ENCODE measurements around the gene SV2C.

SV2C gene

DNA sequence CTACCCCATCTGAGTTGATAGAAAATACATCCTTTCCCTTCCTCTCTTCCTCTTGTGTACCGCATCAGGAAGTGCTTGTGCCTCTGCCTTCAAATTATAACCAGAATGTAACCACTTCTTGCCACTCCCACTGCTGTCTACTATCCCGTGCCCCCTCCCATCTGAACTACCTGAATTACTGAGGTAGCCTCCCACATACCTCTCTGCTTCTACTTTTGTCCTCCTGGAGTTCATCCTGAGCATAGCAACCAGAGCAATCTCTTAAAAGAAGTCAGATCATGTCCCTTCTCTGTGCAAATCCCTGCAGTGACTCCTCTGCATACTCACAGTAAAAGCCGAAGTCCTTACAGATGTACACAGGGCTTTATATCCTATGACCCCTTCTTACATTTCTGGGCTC lies 23.0 kb downstream of the SV2C start:
- no peak for DNase-seq

DNA sequence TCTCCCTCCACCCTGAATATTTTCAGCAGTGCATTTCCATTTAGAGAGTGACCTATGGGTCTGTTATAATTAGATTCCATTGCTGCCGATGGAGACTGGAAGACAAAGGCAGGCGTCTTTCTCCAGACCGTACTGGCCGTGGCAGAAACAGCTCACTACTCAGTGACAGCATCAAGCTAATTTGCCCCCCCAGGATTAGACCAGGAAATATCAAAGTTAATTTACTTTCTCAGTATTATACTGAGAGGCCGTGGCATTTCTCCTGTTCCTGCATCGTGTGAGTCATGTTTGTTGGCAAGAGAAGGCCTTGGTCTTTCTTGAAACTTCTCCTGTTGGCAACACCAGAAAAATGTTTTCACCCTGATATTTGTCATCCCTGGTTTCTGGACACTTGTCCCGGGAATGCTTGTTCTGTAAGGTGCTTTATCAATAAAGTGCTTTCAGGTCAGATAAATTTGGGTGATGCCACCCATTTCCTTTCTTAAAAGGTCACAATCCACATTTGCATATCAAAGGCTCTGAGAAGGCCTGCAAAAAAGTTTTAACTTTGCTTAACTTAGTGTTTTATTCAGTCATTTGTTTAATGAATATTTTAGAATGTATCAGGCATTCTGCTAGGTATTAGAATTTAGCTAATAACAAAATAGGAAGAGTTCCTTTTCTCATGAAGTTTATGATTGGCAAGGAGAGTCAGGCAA lies 28.4 kb downstream of the SV2C start:
- DNase-seq = no peak

DNA sequence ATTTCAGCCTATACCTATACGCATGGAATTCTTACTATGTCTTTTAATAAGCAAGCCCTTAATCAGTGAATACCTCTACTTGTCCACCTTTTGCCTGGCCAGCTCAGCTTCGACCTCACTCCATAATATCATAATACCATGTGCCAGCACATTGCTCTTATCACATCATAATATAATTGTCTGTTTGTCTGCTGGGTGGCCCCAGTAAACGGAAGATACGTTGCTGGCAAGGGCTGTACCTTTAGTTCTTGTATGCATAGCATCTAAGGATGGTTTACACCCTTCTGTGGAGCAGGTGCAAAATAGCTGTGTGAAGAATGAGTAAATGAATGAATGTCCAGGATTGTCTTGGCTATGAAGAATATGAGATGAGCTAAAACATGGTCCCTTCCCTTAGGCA lies 29.9 kb downstream of the SV2C start:
- DNase-seq = no peak

DNA sequence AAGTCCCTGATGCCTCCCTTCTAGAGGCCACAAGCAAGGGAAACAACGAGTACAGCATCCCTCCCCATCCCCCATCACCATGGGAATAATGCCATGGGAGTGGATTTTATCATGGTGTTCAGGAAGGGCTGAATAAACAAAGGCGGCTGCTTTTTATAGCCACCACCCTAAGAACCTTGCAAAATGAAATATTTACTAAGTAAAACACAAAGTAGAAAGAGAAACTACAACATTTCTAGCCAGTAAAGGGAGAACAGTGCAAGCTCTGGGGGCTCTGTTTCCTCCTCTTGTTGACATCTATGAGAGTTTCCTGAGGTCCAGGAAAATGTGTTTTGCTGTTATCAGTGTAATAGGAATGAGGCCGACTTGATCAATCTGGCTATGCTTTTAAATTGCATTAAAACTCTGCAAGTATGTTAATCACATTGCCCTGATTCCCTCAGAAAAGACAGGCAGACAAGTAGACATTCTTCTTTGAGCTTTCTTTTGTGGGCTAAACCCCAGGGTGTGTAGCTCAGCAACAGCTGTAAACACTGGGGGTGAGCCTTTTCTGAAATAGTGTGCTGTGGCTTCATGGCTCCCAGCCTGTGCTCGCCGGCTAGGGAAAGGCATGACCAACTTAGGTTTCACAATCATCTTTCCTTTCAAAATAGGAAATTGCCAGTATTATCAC lies 31.1 kb downstream of the SV2C start:
- no peak for DNase-seq

DNA sequence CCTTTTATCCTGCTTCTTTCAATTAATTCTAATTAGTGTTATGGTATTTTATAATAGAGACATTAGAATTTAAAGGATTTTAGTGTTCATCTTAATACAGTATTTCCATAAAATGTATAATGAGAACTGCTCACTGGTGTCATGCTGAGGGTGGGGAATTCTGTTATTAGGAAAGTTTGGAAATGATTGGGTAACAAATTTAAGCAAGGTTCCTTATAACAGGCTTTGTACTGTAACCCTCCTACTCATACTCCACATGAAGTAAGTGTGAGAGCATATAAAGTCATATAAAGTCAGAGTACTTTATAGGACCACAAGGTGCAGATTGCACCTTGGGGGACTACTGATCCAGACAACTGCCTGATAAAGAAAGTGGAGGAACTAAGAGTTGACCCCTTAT lies 42.2 kb downstream of the SV2C start:
- no peak for DNase-seq

DNA sequence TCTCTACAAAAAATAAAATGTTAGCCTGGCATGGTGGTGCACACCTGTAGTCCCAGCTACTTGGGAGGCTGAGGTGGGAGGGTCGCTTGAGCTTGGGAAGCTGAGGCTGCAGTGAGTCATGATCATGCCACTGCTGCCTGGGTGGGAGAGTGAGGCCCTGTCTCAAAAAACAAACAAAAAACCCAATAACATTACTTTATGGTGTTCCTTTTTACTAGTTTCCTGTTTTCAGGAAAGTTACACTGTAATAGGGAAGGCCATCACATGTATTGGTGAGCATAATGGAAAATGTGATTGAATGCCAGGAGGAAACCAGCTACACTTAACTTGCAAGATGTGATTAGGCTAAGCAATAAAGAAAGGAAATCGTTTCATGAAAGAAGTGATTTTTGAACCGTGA lies 42.7 kb downstream of the SV2C start:
- no peak for DNase-seq

DNA sequence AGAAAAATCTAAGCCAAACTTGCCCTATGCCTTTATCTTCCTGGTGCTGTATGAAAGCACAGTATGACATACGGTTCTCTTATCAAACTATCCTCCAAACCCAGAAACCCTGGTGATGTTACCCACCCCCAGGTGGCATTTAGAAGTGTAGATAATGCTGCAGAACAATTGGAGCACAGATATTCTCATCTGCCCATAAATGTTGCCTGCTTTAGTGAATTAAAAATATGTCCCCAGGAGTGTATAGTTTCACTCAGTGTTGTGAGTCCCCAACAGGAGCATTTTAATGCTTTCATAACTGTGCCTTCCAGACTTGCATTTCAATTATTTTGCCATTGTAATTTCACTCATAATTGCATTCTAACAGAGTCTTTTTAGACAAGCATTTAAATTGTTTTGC lies 50.8 kb downstream of the SV2C start:
- no peak for DNase-seq

DNA sequence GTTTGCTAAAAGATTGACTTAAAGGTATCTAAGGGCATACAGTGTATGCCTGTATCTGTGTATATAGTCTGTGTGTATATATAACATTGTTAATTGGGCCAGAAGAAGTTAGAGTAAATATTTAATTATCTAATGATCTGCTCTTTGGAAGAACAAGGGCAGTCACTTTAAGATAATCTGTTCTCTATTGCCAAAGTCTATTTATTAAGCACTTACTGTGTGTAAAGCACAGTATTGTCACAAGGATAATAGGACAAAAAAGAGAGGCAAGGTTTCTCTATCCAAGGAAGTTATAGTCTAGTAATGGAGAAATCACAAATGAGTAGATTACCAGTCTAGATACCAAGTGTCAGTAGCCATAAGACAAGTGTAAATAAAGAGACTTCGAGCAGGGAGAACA lies 51.5 kb downstream of the SV2C start:
- no peak for DNase-seq

DNA sequence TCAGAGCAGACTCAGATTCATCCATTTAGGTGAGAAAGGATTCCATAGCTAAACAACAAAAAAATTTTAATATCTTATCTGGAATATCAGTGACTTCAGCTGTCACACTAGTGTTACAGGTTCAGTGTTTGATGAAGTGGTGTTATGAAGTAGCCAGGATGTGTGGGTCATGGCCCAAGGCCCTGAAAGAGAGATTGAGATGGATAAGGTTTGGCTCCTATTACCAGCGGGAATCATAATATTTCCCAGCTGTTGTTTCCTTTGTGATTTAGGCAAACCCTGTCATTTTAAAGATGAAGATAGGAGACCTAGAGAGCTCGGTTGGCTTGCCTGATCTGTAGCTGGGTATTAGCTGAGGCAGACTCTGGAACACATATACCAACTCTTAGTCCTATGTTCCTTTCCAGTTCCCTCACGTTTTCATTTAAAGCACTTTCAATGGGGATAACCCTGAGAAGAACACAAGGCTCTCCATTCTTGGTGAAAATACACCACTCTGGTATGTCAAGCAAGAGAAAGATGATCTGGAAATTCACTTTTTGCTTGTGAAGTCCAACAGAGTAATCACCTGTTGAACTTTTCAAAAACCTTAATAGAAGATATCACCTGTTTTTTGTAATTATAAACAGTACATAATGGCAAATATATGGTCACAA lies 54.8 kb downstream of the SV2C start:
- DNase-seq = no peak

DNA sequence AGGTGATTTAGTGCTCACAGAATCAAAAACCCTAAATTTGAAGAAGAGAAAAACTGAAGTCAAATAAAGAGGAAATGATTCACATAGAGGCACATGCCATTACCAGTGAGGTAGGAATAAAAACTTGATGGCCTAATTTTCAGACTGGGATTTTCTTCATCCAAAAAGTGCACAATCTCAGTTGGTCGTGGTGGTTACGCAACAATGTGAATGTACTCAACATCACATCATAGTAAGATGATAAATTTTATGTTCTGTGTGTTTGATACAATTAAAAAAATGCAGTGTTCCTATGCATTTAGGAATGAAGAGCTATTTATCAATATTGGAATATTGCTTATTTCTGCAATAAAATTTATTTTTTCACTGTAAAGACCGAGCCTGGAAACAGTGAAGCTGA lies 60.7 kb downstream of the SV2C start:
- DNase-seq = no peak

DNA sequence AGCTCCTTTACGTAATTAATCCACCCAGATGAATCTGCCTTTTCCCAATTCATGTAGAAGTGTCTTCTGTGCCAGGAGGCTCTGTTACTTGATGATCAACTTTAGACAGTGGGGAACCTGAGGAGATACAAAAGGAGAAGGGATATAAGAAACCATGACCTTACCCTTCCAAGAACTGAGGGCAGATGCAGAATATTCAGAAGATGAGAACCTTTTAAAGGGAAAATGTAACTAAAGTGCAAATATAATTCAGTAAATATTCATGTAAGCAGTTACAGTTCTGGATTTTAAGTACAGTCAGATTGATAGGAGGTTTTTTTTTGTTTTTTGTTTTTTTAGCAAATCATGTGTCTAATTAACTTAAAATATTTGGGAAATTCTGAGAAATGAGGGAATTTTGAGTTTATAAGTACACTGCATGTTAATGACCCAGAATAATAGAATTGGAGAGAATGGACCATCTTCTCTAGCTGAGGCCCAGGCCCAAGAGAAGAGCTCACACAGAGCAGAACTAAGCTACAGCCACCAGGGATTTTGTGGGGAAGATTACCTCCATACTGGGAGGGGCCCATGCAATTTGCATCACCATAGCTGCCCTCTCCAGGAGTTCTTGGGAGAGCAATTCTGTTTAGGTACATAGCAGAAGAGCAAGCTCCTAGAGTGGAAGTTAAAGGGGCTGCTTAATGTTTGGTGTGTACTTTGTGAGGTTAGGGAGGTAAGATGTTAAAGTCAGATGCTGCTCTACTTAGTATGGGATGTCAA lies 61.5 kb downstream of the SV2C start:
- DNase-seq = no peak

DNA sequence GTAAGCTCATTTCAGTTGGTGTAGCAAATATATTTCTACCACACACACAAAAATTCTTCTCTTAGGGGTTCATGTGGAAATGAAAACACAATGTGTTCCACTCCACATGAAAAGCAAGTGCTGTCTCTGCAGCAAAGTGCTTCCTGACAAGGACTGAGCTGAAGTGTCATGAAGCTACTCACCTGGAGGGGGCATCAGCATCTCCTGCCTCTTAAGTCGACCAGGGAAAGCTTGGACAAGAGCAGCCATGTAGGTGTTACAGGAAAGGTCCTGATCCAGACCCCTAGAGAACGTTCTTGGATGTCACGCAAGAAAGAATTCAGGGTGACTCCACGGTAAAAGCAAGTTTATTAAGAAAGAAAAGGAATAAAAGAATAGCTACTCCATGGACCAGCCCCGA lies 62.8 kb downstream of the SV2C start:
- no peak for DNase-seq

DNA sequence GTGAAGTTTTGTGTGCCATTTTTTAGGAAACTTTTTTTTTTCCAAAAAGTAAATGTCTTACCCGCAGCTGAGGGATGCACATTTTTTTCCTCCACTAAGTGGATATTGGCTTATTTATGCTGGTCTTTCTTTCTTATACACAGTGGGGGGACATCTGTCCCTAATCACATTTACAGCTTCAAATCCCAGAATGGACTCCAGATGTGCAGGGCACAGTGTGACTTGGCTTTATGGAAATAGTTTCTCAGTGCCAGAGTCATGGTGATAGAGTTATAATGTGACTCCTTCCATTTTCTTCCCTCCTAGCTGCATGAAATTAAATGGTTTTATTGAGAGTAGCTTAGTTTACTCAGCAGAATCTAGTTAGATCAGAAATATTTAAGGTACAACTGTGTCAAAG lies 66.5 kb downstream of the SV2C start:
- DNase-seq = no peak

DNA sequence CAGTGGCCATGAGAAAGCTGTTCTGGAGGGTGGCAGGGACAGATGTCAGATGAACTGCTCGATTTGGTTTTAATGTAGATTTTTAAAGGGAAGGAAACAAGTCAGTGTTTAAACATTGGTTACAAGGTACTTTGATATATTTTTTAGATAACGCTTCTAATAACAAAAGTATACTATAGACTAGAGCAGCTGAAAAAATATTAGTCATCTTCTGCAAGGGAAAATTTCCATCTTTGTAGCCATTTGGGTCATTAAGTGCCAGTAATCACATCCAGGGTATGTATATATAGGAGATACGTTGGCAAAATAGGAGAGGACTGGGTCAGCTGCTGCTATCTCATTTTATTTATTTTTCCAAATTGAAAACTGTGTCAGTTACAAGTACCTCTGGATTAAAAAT lies 69.0 kb downstream of the SV2C start:
- DNase-seq = no peak

DNA sequence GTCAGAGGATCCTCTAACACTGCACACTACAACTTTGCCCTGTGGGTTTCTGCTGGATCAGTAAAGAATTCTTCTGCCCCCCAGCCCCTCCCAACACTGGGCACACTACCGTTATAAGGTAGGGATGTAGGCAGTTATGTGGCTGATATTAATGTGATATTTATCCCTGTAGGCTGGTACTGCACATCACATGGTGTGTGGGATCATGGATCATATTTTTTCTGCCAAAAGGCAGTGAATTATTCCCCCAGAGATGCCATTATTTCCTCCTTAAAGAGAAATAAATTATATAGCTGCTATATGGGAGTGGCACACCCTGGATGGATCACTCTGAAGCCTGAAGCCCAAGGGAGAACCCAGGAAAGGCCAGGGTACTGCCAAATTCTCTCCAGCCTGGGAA lies 69.5 kb downstream of the SV2C start:
- DNase-seq = no peak

DNA sequence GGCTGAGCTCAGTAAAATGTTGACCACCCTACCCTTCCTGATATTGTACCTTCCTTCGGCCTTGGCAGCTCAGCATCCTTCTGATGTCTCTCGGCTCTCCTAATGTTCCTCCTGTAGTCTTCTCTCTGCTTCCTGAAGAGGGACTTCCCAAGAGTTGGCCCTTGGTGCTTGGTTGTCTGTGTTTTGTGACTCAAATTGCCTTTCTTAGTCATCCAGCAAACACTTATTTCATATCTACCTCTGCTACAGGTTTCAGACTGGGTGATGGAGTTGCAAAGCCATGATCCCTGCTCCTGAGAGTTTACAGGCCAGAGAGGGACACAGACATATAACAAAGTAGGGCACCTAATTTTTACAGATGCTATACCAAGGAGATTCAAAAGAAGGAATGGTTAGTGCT lies 70.1 kb downstream of the SV2C start:
- DNase-seq = no peak

DNA sequence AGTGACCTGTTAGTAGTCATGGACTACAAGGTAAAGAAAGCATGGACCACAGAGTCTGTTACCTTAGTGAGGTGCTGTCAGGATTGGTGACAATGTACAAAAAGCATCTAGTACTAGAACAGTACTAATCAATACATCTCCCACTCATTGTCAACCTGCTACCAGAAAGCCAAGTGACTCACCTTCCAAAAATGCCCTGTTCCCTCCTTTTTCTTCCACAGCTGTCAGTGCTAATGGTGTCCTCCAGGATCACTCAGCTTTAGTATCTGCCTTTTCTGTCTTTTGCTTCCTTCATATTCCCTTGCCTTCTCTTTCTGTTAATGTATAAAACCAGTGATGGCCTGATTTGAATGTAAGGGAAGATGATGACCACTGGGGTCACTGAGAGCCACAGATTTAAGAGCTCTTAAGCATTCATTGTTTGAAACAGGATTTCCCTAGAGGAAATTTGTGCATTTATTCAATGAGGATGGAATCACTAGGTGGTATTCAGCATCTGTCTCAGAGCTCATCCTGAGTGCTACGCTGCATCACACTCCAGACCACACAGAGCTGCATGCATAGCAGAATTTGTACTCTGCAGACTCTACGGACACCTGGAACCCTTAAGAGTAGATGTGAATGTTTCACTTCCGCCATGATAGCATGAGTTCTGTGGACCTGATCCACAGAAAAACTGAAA lies 71.0 kb downstream of the SV2C start:
- no peak for DNase-seq

DNA sequence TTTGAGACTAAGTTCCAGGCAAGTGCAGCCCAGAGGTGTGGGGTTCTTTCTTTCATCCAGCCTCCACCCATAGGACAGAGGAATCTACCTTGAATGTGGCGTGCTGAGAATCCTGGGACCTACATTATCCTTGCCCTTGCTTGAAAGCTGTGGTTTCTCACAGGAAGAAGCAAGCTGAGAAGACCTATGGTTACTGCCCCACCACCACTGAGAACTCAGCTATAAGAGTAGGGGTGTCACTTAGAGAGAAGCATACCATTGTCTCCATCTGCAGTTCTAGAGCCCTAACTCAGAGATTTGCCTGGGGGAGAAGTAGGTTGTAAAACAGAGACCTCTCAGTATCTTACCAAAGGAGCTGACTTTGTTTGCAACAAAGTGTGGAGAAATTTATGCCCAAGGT lies 72.4 kb downstream of the SV2C start:
- DNase-seq = no peak

DNA sequence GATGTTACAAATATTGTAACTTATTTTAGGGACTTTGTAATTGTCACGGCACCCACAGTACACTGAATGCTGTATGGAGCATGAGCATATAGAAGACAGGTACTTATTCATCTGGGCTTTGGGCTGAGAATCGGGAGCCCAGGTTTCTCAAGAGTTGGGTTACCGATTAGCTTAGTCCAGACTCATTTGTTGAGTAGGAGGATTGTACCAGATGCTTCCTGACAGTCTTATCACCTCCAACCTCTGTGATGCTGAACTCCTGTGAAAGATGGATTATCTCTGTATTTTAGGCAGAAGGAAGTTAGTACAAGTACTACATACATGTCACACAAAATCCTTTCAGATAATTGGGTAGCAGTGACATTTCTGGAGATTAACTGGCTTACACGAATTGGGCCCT lies 79.2 kb downstream of the SV2C start:
- no peak for DNase-seq

DNA sequence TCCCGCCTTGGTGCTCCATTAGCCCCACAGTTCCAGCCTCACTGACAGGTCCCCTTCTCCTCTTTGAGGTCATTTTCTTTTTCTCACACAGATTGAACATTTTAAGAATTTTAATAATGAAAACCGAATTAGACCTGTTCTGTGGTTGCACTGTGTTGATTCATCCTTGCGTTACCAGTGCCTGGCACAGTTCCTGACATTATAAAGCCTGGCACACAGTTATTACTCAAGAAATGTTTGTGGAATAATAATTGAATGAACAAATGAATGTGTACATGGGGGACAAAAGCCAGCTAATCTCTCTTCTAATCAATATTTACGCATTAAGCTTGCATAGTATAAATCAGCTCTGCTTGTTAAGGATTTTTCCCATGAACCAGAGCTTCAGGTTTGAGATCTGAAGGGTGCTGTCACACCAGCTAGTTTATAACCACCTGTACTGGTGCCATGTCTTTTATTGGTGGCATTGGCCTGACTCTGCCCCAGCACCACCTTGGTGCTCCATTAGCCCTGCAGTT lies 80.0 kb downstream of the SV2C start:
- DNase-seq = no peak

DNA sequence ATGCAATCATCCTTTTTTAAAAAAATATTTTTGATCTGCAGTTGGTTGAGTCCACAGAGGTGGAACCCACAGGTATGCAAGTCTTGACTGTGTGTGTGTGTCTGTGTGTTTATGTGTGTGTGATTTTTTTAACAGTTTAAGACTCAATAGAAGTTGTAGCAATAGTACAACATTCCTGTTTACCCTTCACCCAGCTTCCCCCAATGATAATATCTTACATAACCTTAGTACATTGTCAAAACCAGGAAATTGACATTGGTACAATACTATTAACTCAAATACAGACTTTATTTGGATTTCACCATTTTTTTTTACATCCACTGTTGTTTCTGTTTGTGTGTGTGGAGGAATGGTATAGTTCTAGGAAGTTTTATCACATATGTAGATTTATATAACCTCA lies 81.8 kb downstream of the SV2C start:
- no peak for DNase-seq

DNA sequence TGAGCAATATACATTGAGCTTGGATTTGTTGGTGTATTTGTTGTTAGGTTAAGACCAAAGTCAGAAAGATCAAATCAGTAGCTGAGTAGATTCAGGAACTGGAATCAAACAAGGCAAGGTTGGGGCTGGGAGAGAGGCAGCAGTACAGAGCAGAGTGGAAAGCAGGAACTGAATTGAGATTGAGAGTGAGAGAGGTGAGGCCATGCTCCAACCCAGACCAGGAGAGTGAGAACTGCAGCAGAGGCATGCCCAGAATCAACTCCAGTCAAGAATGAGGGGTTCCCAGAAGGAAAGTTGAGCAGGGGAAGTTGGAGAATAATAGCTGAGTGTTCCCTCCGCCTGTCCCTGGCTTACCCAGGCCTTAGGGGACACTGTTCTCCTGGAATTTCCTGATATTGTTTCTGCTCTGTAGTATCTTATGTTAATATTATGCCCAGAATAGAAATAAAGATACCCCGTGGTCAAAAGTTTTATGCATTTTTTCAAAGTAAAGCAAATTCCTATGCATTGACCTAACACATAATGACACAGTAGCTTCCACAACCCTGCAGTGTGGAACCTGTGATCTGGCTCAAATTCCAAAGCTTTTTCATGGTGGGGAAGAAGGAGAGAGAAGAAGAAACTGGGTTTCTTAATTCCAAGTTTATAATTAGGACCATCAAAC lies 82.7 kb downstream of the SV2C start:
- no peak for DNase-seq
